Vagina (tissue), 2 donors: Measurements from ENCODE around the gene KIRREL3. TPM values are rescaled to one million over a fixed set of nuclear protein-coding genes. Genes with fewer than 3 reads are reported as not detected.

Experiments
- DNase-seq, 2 donors: peaks; one replicate each; pipeline ENCODE4 v3.0.0-alpha.2; 2017; ENCODE audit errors: extremely low spot score in 2 of 2
- H3K27ac ChIP-seq: fragments of 200-600 bp; sonication (generic); one replicate; pipeline ENCODE4 v1.5.1; 2019
- H3K27me3 ChIP-seq: fragments of 200-600 bp; sonication (generic); one replicate; pipeline ENCODE4 v1.5.1; 2019
- H3K36me3 ChIP-seq, 2 donors: fragments of 200-600 bp; sonication (generic); one replicate each; pipeline ENCODE4 v1.5.1; 2017 to 2019
- H3K4me1 ChIP-seq: fragments of 200-600 bp; sonication (generic); one replicate; pipeline ENCODE4 v1.5.1; 2019
- H3K4me3 ChIP-seq, 2 donors: fragments of 200-600 bp; sonication (generic); 1 replicate in 1 of 2; 2 replicates in 1 of 2; pipeline ENCODE4 v1.5.1; 2016 to 2019
- H3K9me3 ChIP-seq: fragments of 200-600 bp; sonication (generic); one replicate; pipeline ENCODE4 v1.5.1; 2019
- POLR2A ChIP-seq, 2 donors: fragments of 450-650 bp; IDR thresholded peaks; one replicate each; pipeline ENCODE4 v1.6.1; 2017; ENCODE audit warnings: antibody characterized with exemption in 2 of 2, mild to moderate bottlenecking in 2 of 2, moderate library complexity in 2 of 2
- POLR2AphosphoS5 ChIP-seq, 2 donors: sonication (generic); formaldehyde crosslinking; IDR thresholded peaks; one replicate each; pipeline ENCODE4 v1.9.0; 2017; ENCODE audit warnings: antibody characterized with exemption in 2 of 2, mild to moderate bottlenecking in 2 of 2, low read depth in 1 of 2; ENCODE audit not compliant: insufficient read depth in 1 of 2
- intact Hi-C: fragments of 100-400 bp; cut with DNase I; formaldehyde crosslinking; loops from one replicate; pipeline ENCODE4 v1.15.1; 2023
- total RNA-seq: library from RNA; depleted of rRNA; stranded (reverse); fragments of >200 nt; gene quantifications from one replicate; pipeline ENCODE4 v1.2.3, GENCODE V29; 2016
- TF ChIP-seq, protein P1 (sequence below), 3 experiments: fragments of 450-650 bp in 2 of 3; fragments of 200-600 bp in 1 of 3; sonication (generic) in 1 of 3; IDR thresholded peaks; one replicate each; pipeline ENCODE4 v1.5.1; 2017 to 2019; ENCODE audit warnings: antibody characterized with exemption in 3 of 3, mild to moderate bottlenecking in 2 of 3, moderate library complexity in 2 of 3

The KIRREL3 gene
- total RNA-seq, 1 donor from 2014 or later, result not detected

DNA sequence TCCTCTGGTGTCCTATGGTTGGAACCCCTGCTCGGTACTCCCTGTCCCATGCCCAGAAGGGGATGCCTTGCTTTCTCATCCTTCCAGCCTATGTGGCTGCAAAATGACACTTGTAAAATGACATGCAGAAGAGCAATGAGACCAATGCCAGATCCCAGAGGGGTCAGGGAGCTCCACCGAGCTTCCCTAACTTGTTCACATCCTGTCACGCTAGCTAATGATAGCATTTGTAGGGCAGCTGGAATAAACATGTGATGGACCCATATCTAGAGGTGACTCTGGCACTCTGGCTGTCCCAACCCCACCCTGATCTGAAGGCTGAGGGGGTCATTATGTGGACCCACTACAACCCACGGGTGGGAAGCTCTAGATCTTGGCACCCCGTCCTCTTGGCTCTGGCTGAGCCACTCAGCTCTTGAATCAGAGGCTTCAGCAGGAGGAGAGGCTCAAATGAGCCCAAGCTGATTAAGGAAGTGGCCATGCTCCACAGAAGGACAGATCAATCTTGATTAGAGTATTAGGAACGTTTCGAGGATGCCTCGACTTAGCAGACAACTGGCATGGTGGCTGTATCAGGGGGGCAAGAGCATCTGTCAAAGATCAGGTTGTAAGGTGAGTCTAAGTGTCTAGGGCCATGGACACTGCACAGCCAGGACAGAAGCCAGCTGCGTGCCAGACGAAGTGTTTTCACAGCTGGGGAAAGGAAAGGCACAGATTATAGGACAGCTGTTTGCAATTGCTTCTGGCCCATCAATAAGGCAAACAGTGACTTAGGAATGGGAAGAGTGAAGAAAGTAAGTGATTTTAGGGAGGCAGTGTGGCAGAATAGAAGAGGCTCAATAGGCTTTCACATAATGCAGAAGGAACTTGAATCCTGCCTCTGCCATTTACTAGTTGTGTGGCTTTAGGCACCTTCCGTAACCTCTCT, 182.8 kb downstream of the KIRREL3 start:
- H3K9me3 ChIP-seq, result no peaks in the 10 kb centered on the region
- DNase-seq, result no peak
- H3K27ac ChIP-seq, result no peak overlapping the region
- H3K4me3 ChIP-seq, result no peak overlapping the region
- TF ChIP-seq, protein P1, sequence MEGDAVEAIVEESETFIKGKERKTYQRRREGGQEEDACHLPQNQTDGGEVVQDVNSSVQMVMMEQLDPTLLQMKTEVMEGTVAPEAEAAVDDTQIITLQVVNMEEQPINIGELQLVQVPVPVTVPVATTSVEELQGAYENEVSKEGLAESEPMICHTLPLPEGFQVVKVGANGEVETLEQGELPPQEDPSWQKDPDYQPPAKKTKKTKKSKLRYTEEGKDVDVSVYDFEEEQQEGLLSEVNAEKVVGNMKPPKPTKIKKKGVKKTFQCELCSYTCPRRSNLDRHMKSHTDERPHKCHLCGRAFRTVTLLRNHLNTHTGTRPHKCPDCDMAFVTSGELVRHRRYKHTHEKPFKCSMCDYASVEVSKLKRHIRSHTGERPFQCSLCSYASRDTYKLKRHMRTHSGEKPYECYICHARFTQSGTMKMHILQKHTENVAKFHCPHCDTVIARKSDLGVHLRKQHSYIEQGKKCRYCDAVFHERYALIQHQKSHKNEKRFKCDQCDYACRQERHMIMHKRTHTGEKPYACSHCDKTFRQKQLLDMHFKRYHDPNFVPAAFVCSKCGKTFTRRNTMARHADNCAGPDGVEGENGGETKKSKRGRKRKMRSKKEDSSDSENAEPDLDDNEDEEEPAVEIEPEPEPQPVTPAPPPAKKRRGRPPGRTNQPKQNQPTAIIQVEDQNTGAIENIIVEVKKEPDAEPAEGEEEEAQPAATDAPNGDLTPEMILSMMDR (IDR thresholded peaks at IDR 0.05), result no peak
- TF ChIP-seq POLR2AphosphoS5 (IDR thresholded peaks at IDR 0.05; ENCODE audit: insufficient read depth in 1 of 2, low read depth in 1 of 2), result no peak
- TF ChIP-seq POLR2A (IDR thresholded peaks at IDR 0.05), result no peak
- no peaks in the 10 kb centered on the region for H3K27me3 ChIP-seq
- no peaks in the 10 kb centered on the region for H3K36me3 ChIP-seq
- intact Hi-C loops, result no loop called here
- H3K4me1 ChIP-seq, result no peaks in the 10 kb centered on the region

DNA sequence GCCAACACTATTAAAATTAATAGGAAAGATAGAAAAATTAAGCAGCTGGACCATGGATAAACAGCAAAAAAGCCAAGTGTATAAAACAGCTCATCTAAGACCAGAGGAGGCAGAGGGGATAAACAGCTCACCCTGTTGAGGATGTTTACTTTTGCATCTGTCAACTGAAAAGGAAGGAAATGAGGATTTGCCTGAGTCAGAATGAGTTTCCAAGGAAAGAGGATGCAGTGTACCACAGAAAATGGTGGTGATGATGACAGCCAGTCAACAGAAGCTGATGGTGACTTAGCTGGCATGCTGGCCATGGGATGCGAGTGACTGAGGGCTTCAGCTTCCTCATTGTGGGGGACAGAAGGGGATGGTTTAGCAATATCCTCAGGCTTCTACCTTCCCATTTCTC, 183.5 kb downstream of the KIRREL3 start:
- no peaks in the 10 kb centered on the region for H3K36me3 ChIP-seq
- H3K4me3 ChIP-seq, result no peak overlapping the region
- TF ChIP-seq POLR2A (IDR thresholded peaks at IDR 0.05) (no peak), POLR2AphosphoS5 (IDR thresholded peaks at IDR 0.05; ENCODE audit: insufficient read depth in 1 of 2, low read depth in 1 of 2) (no peak)
- TF ChIP-seq, protein P1 (IDR thresholded peaks at IDR 0.05), result no peak
- no peak overlapping the region for H3K27ac ChIP-seq
- DNase-seq, result no peak
- H3K27me3 ChIP-seq, result no peaks in the 10 kb centered on the region
- intact Hi-C loops, result no loop called here
- H3K4me1 ChIP-seq, result no peaks in the 10 kb centered on the region
- no peaks in the 10 kb centered on the region for H3K9me3 ChIP-seq

DNA sequence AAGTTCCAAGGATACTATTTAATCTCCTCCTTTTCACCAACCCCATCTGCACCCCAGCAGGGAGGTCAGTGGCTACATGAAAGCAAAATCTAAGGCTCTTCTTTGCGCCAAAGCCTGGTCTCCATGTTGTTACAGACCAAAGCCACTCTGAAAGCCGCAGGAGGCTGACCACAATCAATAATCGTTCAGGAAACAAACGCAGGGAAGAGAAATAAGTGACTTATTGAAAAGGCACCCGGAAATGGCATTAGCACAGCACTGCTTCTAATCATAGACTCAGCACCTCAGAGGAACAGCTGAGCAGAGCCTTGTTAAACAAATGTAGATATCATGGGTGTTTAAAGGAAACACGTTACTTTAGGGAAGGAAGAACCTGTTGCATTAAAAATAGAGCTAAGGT, 183.9 kb downstream of the KIRREL3 start:
- H3K9me3 ChIP-seq, result no peaks in the 10 kb centered on the region
- no peaks in the 10 kb centered on the region for H3K27me3 ChIP-seq
- H3K27ac ChIP-seq, result no peak overlapping the region
- DNase-seq, result no peak
- TF ChIP-seq, protein P1 (IDR thresholded peaks at IDR 0.05), result no peak
- TF ChIP-seq POLR2AphosphoS5 (IDR thresholded peaks at IDR 0.05; ENCODE audit: insufficient read depth in 1 of 2, low read depth in 1 of 2) (no peak), POLR2A (IDR thresholded peaks at IDR 0.05) (no peak)
- intact Hi-C loops, result no loop called here
- H3K4me3 ChIP-seq, result no peak overlapping the region
- H3K36me3 ChIP-seq, result no peaks in the 10 kb centered on the region
- H3K4me1 ChIP-seq, result no peaks in the 10 kb centered on the region

DNA sequence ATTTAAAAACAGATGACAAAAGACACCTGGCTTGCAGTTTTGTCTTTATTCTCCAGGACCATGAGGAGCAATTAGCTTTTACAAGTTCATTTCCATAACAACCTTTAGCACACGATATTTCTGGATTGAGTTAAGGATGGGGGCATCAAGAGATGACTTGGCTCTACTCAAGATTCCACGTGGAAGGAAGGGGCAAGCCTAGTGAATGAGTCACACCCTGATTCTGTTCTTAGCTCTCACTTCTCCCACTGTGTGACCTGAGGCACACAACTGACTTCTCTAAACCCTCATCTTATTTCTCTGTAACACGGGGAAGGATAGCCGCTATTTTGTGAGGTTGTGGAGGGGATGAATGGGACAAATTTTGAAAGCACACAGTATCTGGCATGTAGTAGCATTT, 185.5 kb downstream of the KIRREL3 start:
- H3K4me1 ChIP-seq, result no peaks in the 10 kb centered on the region
- H3K36me3 ChIP-seq, result no peaks in the 10 kb centered on the region
- no peak overlapping the region for H3K4me3 ChIP-seq
- intact Hi-C loops, result no loop called here
- H3K27me3 ChIP-seq, result no peaks in the 10 kb centered on the region
- no peaks in the 10 kb centered on the region for H3K9me3 ChIP-seq
- no peak for DNase-seq
- TF ChIP-seq, protein P1 (IDR thresholded peaks at IDR 0.05), result no peak
- TF ChIP-seq POLR2AphosphoS5 (IDR thresholded peaks at IDR 0.05; ENCODE audit: insufficient read depth in 1 of 2, low read depth in 1 of 2) (no peak), POLR2A (IDR thresholded peaks at IDR 0.05) (no peak)
- no peak overlapping the region for H3K27ac ChIP-seq

DNA sequence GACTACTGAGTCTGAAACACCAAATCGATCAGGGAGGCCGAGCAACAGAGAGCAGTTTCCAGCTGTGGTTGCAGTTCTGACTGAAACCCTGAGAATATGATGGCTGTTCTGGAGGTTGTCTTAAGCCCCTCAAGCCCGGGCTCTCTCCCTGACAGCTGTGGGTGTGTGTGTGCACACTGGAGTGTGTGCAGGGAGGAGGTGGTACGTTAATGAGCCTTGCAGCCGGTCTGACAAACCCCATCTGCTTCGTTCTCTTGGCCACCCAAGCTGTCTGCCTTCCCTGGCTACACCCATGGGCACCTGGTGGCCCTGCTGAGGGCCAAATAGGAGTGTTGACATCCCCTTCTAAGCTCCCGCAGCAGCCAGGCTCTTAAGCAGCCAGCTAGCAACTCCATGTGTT, 189.8 kb downstream of the KIRREL3 start:
- Histone ChIP-seq H3K4me3 (no peak overlapping the region), H3K27ac (no peak overlapping the region), H3K9me3 (no peaks in the 10 kb centered on the region), H3K4me1 (no peaks in the 10 kb centered on the region), H3K27me3 (no peaks in the 10 kb centered on the region), H3K36me3 (no peaks in the 10 kb centered on the region)
- DNase-seq, result no peak
- intact Hi-C loops, result no loop called here
- TF ChIP-seq POLR2AphosphoS5 (IDR thresholded peaks at IDR 0.05; ENCODE audit: insufficient read depth in 1 of 2, low read depth in 1 of 2) (no peak), POLR2A (IDR thresholded peaks at IDR 0.05) (no peak)
- TF ChIP-seq, protein P1 (IDR thresholded peaks at IDR 0.05), result no peak
